SK-N-SH (cell line): ENCODE data around the gene NFIA. TPM values are rescaled to one million over a fixed set of nuclear protein-coding genes. Genes with fewer than 3 reads are reported as not detected.

Experiments used
- CTCF ChIA-PET: fragments of 300-600, 350-600 bp; formaldehyde crosslinking; extraction: SDS; loops from one replicate; lab custom pipeline; 2021; lab: Yijun Ruan, JAX
- POLR2A ChIA-PET: fragments of 350-600 bp; sonication (Branson Sonifier 250); formaldehyde crosslinking; extraction: SDS; loops from one replicate; lab custom pipeline; 2020; ENCODE audit warnings: antibody characterized with exemption, inconsistent platforms; lab: Yijun Ruan, JAX
- DNase-seq: peaks from one replicate; pipeline ENCODE4 v3.0.0; 2012
- H2AFZ ChIP-seq: fragments of 200-600 bp; sonication (generic); 2 replicates; pipeline ENCODE4 v1.8.1; 2016; ENCODE audit warnings: antibody characterized with exemption, mild to moderate bottlenecking, low read depth
- H3F3A ChIP-seq: fragments of 200-600 bp; sonication (generic); replicated peaks from 2 replicates; pipeline ENCODE3; 2016; ENCODE audit warnings: antibody characterized with exemption, mild to moderate bottlenecking; ENCODE audit not compliant: insufficient read depth
- H3K27ac ChIP-seq, 2 experiments: fragments of 200-500 bp in 1 of 2; fragments of 200-600 bp in 1 of 2; sonication (Bioruptor generic) in 1 of 2; sonication (generic), shearing (Covaris generic) in 1 of 2; 2 replicates each; pipeline versions ENCODE4 v1.5.1 to v1.6.1; 2014 to 2016; ENCODE audit warnings: low read depth in 2 of 2, inconsistent platforms in 1 of 2, low read length in 1 of 2, mild to moderate bottlenecking in 1 of 2, mixed read lengths in 1 of 2
- H3K27me3 ChIP-seq: fragments of 200-600 bp; sonication (generic), shearing (Covaris generic); 2 replicates; pipeline ENCODE4 v1.6.1; 2016; ENCODE audit warnings: mixed run types; ENCODE audit not compliant: insufficient read depth
- H3K36me3 ChIP-seq, 2 experiments: fragments of 200-500 bp in 1 of 2; fragments of 200-600 bp in 1 of 2; sonication (Bioruptor generic) in 1 of 2; sonication (generic) in 1 of 2; replicated peaks in 1 of 2; 2 replicates each; pipeline versions ENCODE3 to v1.5.1; 2014 to 2016; ENCODE audit warnings: low read length in 1 of 2, mild to moderate bottlenecking in 1 of 2; ENCODE audit not compliant: insufficient read depth in 2 of 2, control insufficient read depth in 1 of 2
- H3K4me1 ChIP-seq, 2 experiments: fragments of 200-500 bp in 1 of 2; fragments of 200-600 bp in 1 of 2; sonication (Bioruptor generic) in 1 of 2; sonication (generic), shearing (Covaris generic) in 1 of 2; 2 replicates each; pipeline versions ENCODE4 v1.5.1 to v1.6.1; 2014 to 2016; ENCODE audit warnings: low read depth in 1 of 2, low read length in 1 of 2, mixed run types in 1 of 2; ENCODE audit not compliant: insufficient read depth in 2 of 2, control insufficient read depth in 1 of 2
- H3K4me2 ChIP-seq: fragments of 200-600 bp; sonication (generic), shearing (Covaris generic); 2 replicates; pipeline ENCODE4 v1.6.1; 2017; ENCODE audit warnings: mixed run types
- H3K4me3 ChIP-seq, 2 experiments: fragments of 200-500 bp in 1 of 2; fragments of 200-600 bp in 1 of 2; sonication (Bioruptor generic) in 1 of 2; sonication (generic), shearing (Covaris generic) in 1 of 2; 2 replicates each; pipeline versions ENCODE4 v1.5.1 to v1.8.1; 2014 to 2016; ENCODE audit warnings: low read depth in 2 of 2, inconsistent platforms in 1 of 2, low read length in 1 of 2, mild to moderate bottlenecking in 1 of 2, mixed read lengths in 1 of 2, moderate library complexity in 1 of 2
- H3K79me2 ChIP-seq: fragments of 200-600 bp; sonication (generic); 2 replicates; pipeline ENCODE4 v1.8.1; 2017; ENCODE audit warnings: mild to moderate bottlenecking; ENCODE audit not compliant: insufficient read depth
- H3K9ac ChIP-seq: fragments of 200-600 bp; sonication (generic); 2 replicates; pipeline ENCODE4 v1.6.1; 2017; ENCODE audit warnings: mixed run types
- H3K9me2 ChIP-seq: fragments of 200-600 bp; sonication (generic); 2 replicates; pipeline ENCODE4 v1.6.1; 2017; ENCODE audit warnings: mixed run types
- H3K9me3 ChIP-seq: fragments of 200-600 bp; sonication (generic); 2 replicates; pipeline ENCODE4 v1.6.1; 2017; ENCODE audit warnings: mixed run types, mild to moderate bottlenecking, moderate library complexity
- H4K20me1 ChIP-seq: fragments of 200-600 bp; sonication (generic); 2 replicates; pipeline ENCODE4 v1.6.1; 2017; ENCODE audit warnings: mild to moderate bottlenecking, mixed run types; ENCODE audit not compliant: insufficient read depth
- CHD2 ChIP-seq: fragments of 150-350 bp; IDR thresholded peaks from 2 replicates; pipeline ENCODE4 v1.6.1; 2018; ENCODE audit warnings: low read length; ENCODE audit not compliant: partially characterized antibody
- ELF1 ChIP-seq: IDR thresholded peaks from 2 replicates; pipeline ENCODE4 v1.4.0; 2012
- EP300 ChIP-seq, 2 experiments: IDR thresholded peaks; 2 replicates each; pipeline versions ENCODE4 v1.4.0 to v1.6.1; 2012; ENCODE audit warnings: borderline replicate concordance in 1 of 2, low read depth in 1 of 2, low read length in 1 of 2
- FOXJ3 ChIP-seq: sonication (generic); formaldehyde crosslinking; IDR thresholded peaks from 2 replicates; pipeline ENCODE4 v1.5.1; 2020; ENCODE audit warnings: mild to moderate bottlenecking, missing genetic modification reagents
- GABPA ChIP-seq: IDR thresholded peaks from 2 replicates; pipeline ENCODE4 v1.4.0; 2012; ENCODE audit warnings: low read depth, mild to moderate bottlenecking
- MXI1 ChIP-seq: IDR thresholded peaks from 2 replicates; pipeline ENCODE4 v1.6.1; 2012; ENCODE audit warnings: mild to moderate bottlenecking, low read depth, low read length, improper control_type of control experiment
- NRF1 ChIP-seq: IDR thresholded peaks from 2 replicates; pipeline ENCODE4 v1.6.1; 2012; ENCODE audit warnings: low read depth, mild to moderate bottlenecking, low read length
- RXRA ChIP-seq: IDR thresholded peaks from 2 replicates; pipeline ENCODE4 v1.4.0; 2012; ENCODE audit warnings: low read depth, mild to moderate bottlenecking, borderline replicate concordance
- SIN3A ChIP-seq: IDR thresholded peaks from 2 replicates; pipeline ENCODE4 v1.6.1; 2012; ENCODE audit warnings: low read depth, mild to moderate bottlenecking, low read length, moderate library complexity, borderline replicate concordance
- TAF1 ChIP-seq: IDR thresholded peaks from 2 replicates; pipeline ENCODE4 v1.6.1; 2012; ENCODE audit warnings: low read depth, mild to moderate bottlenecking, low read length, moderate library complexity, borderline replicate concordance
- TCF12 ChIP-seq: IDR thresholded peaks from 2 replicates; pipeline ENCODE4 v1.4.0; 2012
- YY1 ChIP-seq: IDR thresholded peaks from 2 replicates; pipeline ENCODE4 v1.4.0; 2012; ENCODE audit warnings: low read depth, mild to moderate bottlenecking
- WGBS: methylation state at CpG from one replicate; pipeline ENCODE4 v1.1.6; 2017; ENCODE audit warnings: low lambda C conversion rate; 5-methylcytosine and 5-hydroxymethylcytosine counted together
- polyA plus RNA-seq, 3 experiments: library from polyadenylated mRNA; depleted of rRNA; stranded (reverse); fragments of >200 nt; gene quantifications; 2 replicates each; pipeline ENCODE4 v1.2.3, GENCODE V29; 2012
- TF ChIP-seq, protein P1 (sequence below): fragments of 200-600 bp; sonication (generic); IDR thresholded peaks from 2 replicates; pipeline ENCODE4 v1.6.1; 2017; ENCODE audit warnings: antibody characterized with exemption, mild to moderate bottlenecking, moderate library complexity
- TF ChIP-seq, protein P2 (sequence below): IDR thresholded peaks from 2 replicates; pipeline ENCODE4 v1.6.1; 2012; ENCODE audit warnings: mild to moderate bottlenecking, low read depth, low read length, moderate library complexity
- TF ChIP-seq, protein P3 (sequence below): IDR thresholded peaks from 2 replicates; pipeline ENCODE4 v1.4.0; 2012; ENCODE audit warnings: low read depth, borderline replicate concordance
- TF ChIP-seq, protein P4 (sequence below): fragments of 150-350 bp; IDR thresholded peaks from 2 replicates; pipeline ENCODE4 v1.6.1; 2016; ENCODE audit warnings: mild to moderate bottlenecking, low read depth, low read length
- TF ChIP-seq, protein P5 (sequence below): fragments of 150-350 bp; IDR thresholded peaks from 2 replicates; pipeline ENCODE4 v1.6.1; 2017; ENCODE audit warnings: antibody characterized with exemption, low read length, low read depth, borderline replicate concordance
- TF ChIP-seq, protein P6 (sequence below): IDR thresholded peaks from 2 replicates; pipeline ENCODE4 v1.4.0; 2012; ENCODE audit warnings: low read depth, borderline replicate concordance
- TF ChIP-seq, protein P7 (sequence below): IDR thresholded peaks from 2 replicates; pipeline ENCODE4 v1.4.0; 2012; ENCODE audit warnings: low read depth
- TF ChIP-seq, protein P8 (sequence below): IDR thresholded peaks from 2 replicates; pipeline ENCODE4; 2012

NFIA gene
- polyA plus RNA-seq, 1 of the 3 experiments (the other 2 are of a cell fraction), result 3.3 TPM

DNA sequence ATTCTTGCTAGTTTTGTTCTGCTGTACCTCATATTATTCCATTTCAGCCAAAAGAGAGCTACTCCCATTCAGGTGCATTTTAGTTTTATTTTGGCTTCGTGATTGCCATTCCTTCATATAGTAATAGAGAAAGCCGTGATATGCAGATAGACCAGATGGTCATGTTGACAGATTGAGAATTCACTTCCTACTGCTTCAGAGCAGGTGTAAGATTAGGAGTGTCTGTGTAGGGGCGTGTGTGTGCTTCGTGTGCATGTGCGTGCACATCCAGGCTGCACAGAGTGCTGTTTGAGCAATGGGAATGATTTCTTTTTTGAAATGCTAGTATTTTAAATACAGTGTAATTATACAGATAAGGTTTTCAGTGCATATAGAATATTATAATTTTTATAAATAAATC, 10.3 kb downstream of the NFIA start:
- Histone ChIP-seq H3K9me3 (no peaks in the 10 kb centered on the region), H3K9me2 (no peaks in the 10 kb centered on the region), H3K9ac (no peak overlapping the region), H3K36me3 (peaks cover 19 to 32% of the 10 kb centered on the region in 2 experiments), H2AFZ (no peak overlapping the region), H3K27ac (no peak overlapping the region), H3K27me3 (no peaks in the 10 kb centered on the region), H3K4me3 (no peak overlapping the region), H4K20me1 (no peaks in the 10 kb centered on the region; the same call in 1 of the 2 replicates), H3K4me1 (peaks cover 3 to 20% of the 10 kb centered on the region in 2 experiments; a peak in 3 of 4 replicates), H3F3A (no peaks in the 10 kb centered on the region), H3K4me2 (no peak overlapping the region), H3K79me2 (peaks cover 40% of the 10 kb centered on the region)
- TF ChIP-seq, protein P1, sequence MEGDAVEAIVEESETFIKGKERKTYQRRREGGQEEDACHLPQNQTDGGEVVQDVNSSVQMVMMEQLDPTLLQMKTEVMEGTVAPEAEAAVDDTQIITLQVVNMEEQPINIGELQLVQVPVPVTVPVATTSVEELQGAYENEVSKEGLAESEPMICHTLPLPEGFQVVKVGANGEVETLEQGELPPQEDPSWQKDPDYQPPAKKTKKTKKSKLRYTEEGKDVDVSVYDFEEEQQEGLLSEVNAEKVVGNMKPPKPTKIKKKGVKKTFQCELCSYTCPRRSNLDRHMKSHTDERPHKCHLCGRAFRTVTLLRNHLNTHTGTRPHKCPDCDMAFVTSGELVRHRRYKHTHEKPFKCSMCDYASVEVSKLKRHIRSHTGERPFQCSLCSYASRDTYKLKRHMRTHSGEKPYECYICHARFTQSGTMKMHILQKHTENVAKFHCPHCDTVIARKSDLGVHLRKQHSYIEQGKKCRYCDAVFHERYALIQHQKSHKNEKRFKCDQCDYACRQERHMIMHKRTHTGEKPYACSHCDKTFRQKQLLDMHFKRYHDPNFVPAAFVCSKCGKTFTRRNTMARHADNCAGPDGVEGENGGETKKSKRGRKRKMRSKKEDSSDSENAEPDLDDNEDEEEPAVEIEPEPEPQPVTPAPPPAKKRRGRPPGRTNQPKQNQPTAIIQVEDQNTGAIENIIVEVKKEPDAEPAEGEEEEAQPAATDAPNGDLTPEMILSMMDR, result no peak
- TF ChIP-seq, protein P2, sequence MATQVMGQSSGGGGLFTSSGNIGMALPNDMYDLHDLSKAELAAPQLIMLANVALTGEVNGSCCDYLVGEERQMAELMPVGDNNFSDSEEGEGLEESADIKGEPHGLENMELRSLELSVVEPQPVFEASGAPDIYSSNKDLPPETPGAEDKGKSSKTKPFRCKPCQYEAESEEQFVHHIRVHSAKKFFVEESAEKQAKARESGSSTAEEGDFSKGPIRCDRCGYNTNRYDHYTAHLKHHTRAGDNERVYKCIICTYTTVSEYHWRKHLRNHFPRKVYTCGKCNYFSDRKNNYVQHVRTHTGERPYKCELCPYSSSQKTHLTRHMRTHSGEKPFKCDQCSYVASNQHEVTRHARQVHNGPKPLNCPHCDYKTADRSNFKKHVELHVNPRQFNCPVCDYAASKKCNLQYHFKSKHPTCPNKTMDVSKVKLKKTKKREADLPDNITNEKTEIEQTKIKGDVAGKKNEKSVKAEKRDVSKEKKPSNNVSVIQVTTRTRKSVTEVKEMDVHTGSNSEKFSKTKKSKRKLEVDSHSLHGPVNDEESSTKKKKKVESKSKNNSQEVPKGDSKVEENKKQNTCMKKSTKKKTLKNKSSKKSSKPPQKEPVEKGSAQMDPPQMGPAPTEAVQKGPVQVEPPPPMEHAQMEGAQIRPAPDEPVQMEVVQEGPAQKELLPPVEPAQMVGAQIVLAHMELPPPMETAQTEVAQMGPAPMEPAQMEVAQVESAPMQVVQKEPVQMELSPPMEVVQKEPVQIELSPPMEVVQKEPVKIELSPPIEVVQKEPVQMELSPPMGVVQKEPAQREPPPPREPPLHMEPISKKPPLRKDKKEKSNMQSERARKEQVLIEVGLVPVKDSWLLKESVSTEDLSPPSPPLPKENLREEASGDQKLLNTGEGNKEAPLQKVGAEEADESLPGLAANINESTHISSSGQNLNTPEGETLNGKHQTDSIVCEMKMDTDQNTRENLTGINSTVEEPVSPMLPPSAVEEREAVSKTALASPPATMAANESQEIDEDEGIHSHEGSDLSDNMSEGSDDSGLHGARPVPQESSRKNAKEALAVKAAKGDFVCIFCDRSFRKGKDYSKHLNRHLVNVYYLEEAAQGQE, result no peak
- no peak for TF ChIP-seq CHD2
- TF ChIP-seq, protein P3, sequence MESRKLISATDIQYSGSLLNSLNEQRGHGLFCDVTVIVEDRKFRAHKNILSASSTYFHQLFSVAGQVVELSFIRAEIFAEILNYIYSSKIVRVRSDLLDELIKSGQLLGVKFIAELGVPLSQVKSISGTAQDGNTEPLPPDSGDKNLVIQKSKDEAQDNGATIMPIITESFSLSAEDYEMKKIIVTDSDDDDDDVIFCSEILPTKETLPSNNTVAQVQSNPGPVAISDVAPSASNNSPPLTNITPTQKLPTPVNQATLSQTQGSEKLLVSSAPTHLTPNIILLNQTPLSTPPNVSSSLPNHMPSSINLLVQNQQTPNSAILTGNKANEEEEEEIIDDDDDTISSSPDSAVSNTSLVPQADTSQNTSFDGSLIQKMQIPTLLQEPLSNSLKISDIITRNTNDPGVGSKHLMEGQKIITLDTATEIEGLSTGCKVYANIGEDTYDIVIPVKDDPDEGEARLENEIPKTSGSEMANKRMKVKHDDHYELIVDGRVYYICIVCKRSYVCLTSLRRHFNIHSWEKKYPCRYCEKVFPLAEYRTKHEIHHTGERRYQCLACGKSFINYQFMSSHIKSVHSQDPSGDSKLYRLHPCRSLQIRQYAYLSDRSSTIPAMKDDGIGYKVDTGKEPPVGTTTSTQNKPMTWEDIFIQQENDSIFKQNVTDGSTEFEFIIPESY, result no peak
- TF ChIP-seq TCF12, result no peak
- TF ChIP-seq, protein P4, sequence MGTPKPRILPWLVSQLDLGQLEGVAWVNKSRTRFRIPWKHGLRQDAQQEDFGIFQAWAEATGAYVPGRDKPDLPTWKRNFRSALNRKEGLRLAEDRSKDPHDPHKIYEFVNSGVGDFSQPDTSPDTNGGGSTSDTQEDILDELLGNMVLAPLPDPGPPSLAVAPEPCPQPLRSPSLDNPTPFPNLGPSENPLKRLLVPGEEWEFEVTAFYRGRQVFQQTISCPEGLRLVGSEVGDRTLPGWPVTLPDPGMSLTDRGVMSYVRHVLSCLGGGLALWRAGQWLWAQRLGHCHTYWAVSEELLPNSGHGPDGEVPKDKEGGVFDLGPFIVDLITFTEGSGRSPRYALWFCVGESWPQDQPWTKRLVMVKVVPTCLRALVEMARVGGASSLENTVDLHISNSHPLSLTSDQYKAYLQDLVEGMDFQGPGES, result no peak
- TF ChIP-seq, protein P5, sequence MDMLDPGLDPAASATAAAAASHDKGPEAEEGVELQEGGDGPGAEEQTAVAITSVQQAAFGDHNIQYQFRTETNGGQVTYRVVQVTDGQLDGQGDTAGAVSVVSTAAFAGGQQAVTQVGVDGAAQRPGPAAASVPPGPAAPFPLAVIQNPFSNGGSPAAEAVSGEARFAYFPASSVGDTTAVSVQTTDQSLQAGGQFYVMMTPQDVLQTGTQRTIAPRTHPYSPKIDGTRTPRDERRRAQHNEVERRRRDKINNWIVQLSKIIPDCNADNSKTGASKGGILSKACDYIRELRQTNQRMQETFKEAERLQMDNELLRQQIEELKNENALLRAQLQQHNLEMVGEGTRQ, result no peak
- TF ChIP-seq NRF1, result no peak
- TF ChIP-seq, protein P6, sequence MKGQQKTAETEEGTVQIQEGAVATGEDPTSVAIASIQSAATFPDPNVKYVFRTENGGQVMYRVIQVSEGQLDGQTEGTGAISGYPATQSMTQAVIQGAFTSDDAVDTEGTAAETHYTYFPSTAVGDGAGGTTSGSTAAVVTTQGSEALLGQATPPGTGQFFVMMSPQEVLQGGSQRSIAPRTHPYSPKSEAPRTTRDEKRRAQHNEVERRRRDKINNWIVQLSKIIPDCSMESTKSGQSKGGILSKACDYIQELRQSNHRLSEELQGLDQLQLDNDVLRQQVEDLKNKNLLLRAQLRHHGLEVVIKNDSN, result no peak
- TF ChIP-seq EP300 (IDR thresholded peaks at IDR 0.05; ENCODE audit: borderline replicate concordance in 1 of 2, low read depth in 1 of 2, low read length in 1 of 2), result no peak
- TF ChIP-seq GABPA, result no peak
- TF ChIP-seq ELF1, result no peak
- TF ChIP-seq YY1, result no peak
- TF ChIP-seq, protein P7, sequence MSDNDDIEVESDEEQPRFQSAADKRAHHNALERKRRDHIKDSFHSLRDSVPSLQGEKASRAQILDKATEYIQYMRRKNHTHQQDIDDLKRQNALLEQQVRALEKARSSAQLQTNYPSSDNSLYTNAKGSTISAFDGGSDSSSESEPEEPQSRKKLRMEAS, result no peak
- TF ChIP-seq RXRA, result no peak
- no peak for TF ChIP-seq TAF1
- TF ChIP-seq FOXJ3, result no peak
- no peak for TF ChIP-seq MXI1
- no peak for TF ChIP-seq SIN3A
- TF ChIP-seq, protein P8, sequence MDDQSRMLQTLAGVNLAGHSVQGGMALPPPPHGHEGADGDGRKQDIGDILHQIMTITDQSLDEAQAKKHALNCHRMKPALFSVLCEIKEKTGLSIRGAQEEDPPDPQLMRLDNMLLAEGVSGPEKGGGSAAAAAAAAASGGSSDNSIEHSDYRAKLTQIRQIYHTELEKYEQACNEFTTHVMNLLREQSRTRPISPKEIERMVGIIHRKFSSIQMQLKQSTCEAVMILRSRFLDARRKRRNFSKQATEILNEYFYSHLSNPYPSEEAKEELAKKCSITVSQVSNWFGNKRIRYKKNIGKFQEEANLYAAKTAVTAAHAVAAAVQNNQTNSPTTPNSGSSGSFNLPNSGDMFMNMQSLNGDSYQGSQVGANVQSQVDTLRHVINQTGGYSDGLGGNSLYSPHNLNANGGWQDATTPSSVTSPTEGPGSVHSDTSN, result no peak
- ChIA-PET POLR2A (no interaction called here), CTCF (interaction anchor here (0.8 to 1.8 kb wide), 4 partner anchors 11 to 86 kb away, joined by 3 to 4 read pairs (median 3); no protein-coding TSS in a partner anchor)
- no peak for DNase-seq
- 98% methylated on average over 5 of the region's 5 CpGs for WGBS
